A673 (cell line): ENCODE results near the gene MEGF11. TPM values are rescaled to one million over a fixed set of nuclear protein-coding genes. Genes with fewer than 3 reads are reported as not detected.

Experiments
- BruUV-seq: library from RNA; stranded (reverse); fragments of 400-500 nt; replicated peaks from 2 replicates; lab custom pipeline; 2021; lab: Mats Ljungman, UMichigan
- CTCF ChIA-PET: fragments of 300-600 bp; sonication (Branson Sonifier 250); formaldehyde crosslinking; loops from one replicate; lab custom pipeline; 2022; ENCODE audit warnings: antibody characterized with exemption; lab: Charles Lee
- POLR2A ChIA-PET: fragments of 300-600 bp; sonication (Branson Sonifier 250); formaldehyde crosslinking; loops from one replicate; lab custom pipeline; 2022; ENCODE audit warnings: antibody characterized with exemption; ENCODE audit not compliant: low non-redundant PET; lab: Charles Lee
- DNase-seq: peaks from one replicate; pipeline ENCODE4 v3.0.0-alpha.2; 2015; ENCODE audit warnings: low spot score
- H3K27ac ChIP-seq: fragments of 200-600 bp; sonication (generic); 2 replicates; pipeline ENCODE4 v1.5.1; 2016; ENCODE audit warnings: mixed run types, low read depth, mild to moderate bottlenecking, mixed read lengths, antibody characterized with exemption, low read length; ENCODE audit not compliant: poor library complexity, severe bottlenecking
- H3K27me3 ChIP-seq: fragments of 200-600 bp; sonication (generic); replicated peaks from 2 replicates; pipeline ENCODE4 v1.6.1; 2017; ENCODE audit warnings: mixed run types, low read depth, mild to moderate bottlenecking, mixed read lengths, antibody characterized with exemption, low read length; ENCODE audit not compliant: insufficient read depth, poor library complexity
- H3K36me3 ChIP-seq: fragments of 200-600 bp; sonication (generic); 2 replicates; pipeline ENCODE4 v1.6.1; 2016; ENCODE audit warnings: mixed run types, mild to moderate bottlenecking, mixed read lengths, antibody characterized with exemption, low read length; ENCODE audit not compliant: insufficient read depth, poor library complexity, severe bottlenecking
- H3K4me1 ChIP-seq: fragments of 200-600 bp; sonication (generic); 2 replicates; pipeline ENCODE4 v1.6.1; 2017; ENCODE audit warnings: mixed run types, mild to moderate bottlenecking, mixed read lengths, antibody characterized with exemption, low read length; ENCODE audit not compliant: insufficient read depth, poor library complexity, severe bottlenecking
- H3K4me3 ChIP-seq: fragments of 200-600 bp; sonication (generic); 2 replicates; pipeline ENCODE4 v1.5.1; 2016; ENCODE audit warnings: low read depth, mixed run types, mild to moderate bottlenecking, mixed read lengths, low read length; ENCODE audit not compliant: poor library complexity, severe bottlenecking
- H3K9me3 ChIP-seq: fragments of 200-600 bp; sonication (generic); 2 replicates; pipeline ENCODE4 v1.6.1; 2016; ENCODE audit warnings: mixed run types, low read depth, mild to moderate bottlenecking, mixed read lengths, antibody characterized with exemption, low read length; ENCODE audit not compliant: poor library complexity, severe bottlenecking
- CTCF ChIP-seq: fragments of 300-800, 200-600 bp; sonication (generic); conservative IDR thresholded peaks from 2 replicates; pipeline ENCODE4 v1.5.1; 2017; ENCODE audit warnings: low read depth, mild to moderate bottlenecking, antibody characterized with exemption, low read length, moderate library complexity, mixed read lengths
- EZH2 ChIP-seq: fragments of 200-600 bp; sonication (generic); IDR thresholded peaks from 2 replicates; pipeline ENCODE4 v1.6.1; 2017; ENCODE audit warnings: borderline replicate concordance, low read depth, mild to moderate bottlenecking, mixed read lengths, antibody characterized with exemption, low read length; ENCODE audit not compliant: poor library complexity, severe bottlenecking
- intact Hi-C: fragments of 100-400 bp; cut with micrococcal nuclease; formaldehyde crosslinking; loops from one replicate; pipeline ENCODE4 v1.10.0; 2022; ENCODE audit not compliant: unreplicated experiment
- total RNA-seq: library from RNA; stranded (reverse); gene quantifications from 2 replicates; pipeline ENCODE4 v1.2.3, GENCODE V29; 2021

Gene MEGF11
- total RNA-seq, 1 experiment from 2014 or later = 0.43 TPM

- ChIA-PET CTCF (no interaction called here), POLR2A (no interaction called here)
- peaks cover 70% of the 10 kb centered on the region for H3K27me3 ChIP-seq
- no peak overlapping the region for H3K27ac ChIP-seq
- intact Hi-C loops = no loop called here
- peaks cover 10% of the 10 kb centered on the region for H3K4me1 ChIP-seq
- TF ChIP-seq CTCF (no peak), EZH2 (no peak)
- no peak overlapping the region for H3K4me3 ChIP-seq
- no peak for DNase-seq
- no TSS peak for BruUV-seq
- H3K36me3 ChIP-seq = no peaks in the 10 kb centered on the region
- peaks cover 4% of the 10 kb centered on the region for H3K9me3 ChIP-seq
Observed at GRCh38 chr15:66212563-66212921, 41.0 kb downstream of the MEGF11 start.

- intact Hi-C loops = no loop called here
- Histone ChIP-seq H3K36me3 (no peaks in the 10 kb centered on the region), H3K27ac (no peak overlapping the region), H3K9me3 (peaks cover 10% of the 10 kb centered on the region), H3K4me1 (peaks cover 10% of the 10 kb centered on the region), H3K27me3 (peaks cover 70% of the 10 kb centered on the region), H3K4me3 (no peak overlapping the region)
- no TSS peak for BruUV-seq
- POLR2A ChIA-PET = no interaction called here
- no peak for DNase-seq
- TF ChIP-seq CTCF = no peak
- no peak for TF ChIP-seq EZH2
- CTCF ChIA-PET = no interaction called here
Observed at GRCh38 chr15:66211670-66212562, 41.6 kb downstream of the MEGF11 start.

GRCh38 chr15:66210684-66211083, 42.9 kb downstream of the MEGF11 start:
- no TSS peak for BruUV-seq
- H3K27me3 ChIP-seq = peaks cover 71% of the 10 kb centered on the region
- CTCF ChIA-PET = no interaction called here

More at GRCh38 chr15:66210684-66211083, 42.9 kb downstream of the MEGF11 start:
- TF ChIP-seq CTCF (no peak), EZH2 (no peak)
- Histone ChIP-seq H3K36me3 (no peaks in the 10 kb centered on the region), H3K9me3 (peaks cover 17% of the 10 kb centered on the region), H3K4me1 (peaks cover 10% of the 10 kb centered on the region), H3K4me3 (no peak overlapping the region), H3K27ac (no peak overlapping the region)
- POLR2A ChIA-PET = no interaction called here
- no peak for DNase-seq
- intact Hi-C loops = no loop called here
